ENCODE measurements around the gene KLF6. TPM values are rescaled to one million over a fixed set of nuclear protein-coding genes. Genes with fewer than 3 reads are reported as not detected.

Gene KLF6
- total RNA-seq, 1 donor from 2014 or later, result 95.5 TPM

GRCh38 chr10:3780021-3780770 lies 4.8 kb downstream of the KLF6 start:
- Mint-ChIP-seq H3K4me3 (ENCODE audit: low read depth) (peak overlapping the region; percentile 56), H3K9me3 (ENCODE audit: low read depth) (no peaks in the 10 kb centered on the region), H3K4me1 (ENCODE audit: low read depth) (peaks cover 41% of the 10 kb centered on the region), H3K27ac (peak overlapping the region; percentile 83), H3K36me3 (ENCODE audit: insufficient read depth) (peaks cover 57% of the 10 kb centered on the region), H3K27me3 (no peaks in the 10 kb centered on the region)
- TF ChIP-seq CTCF (IDR thresholded peaks at IDR 0.05; ENCODE audit: unreplicated experiment), result no peak
- DNase-seq (ENCODE audit: low spot score, unreplicated experiment), result no peak

GRCh38 chr10:3779158-3779741 lies 5.8 kb downstream of the KLF6 start:
- DNase-seq (ENCODE audit: low spot score, unreplicated experiment), result no peak
- Mint-ChIP-seq H3K27me3 (no peaks in the 10 kb centered on the region), H3K27ac (peak overlapping the region; percentile 26), H3K36me3 (ENCODE audit: insufficient read depth) (peaks cover 57% of the 10 kb centered on the region), H3K4me3 (ENCODE audit: low read depth) (no peak overlapping the region), H3K9me3 (ENCODE audit: low read depth) (no peaks in the 10 kb centered on the region), H3K4me1 (ENCODE audit: low read depth) (peaks cover 41% of the 10 kb centered on the region)
- TF ChIP-seq CTCF (IDR thresholded peaks at IDR 0.05; ENCODE audit: unreplicated experiment), result no peak

GRCh38 chr10:3778692-3779157 lies 6.3 kb downstream of the KLF6 start:
- Mint-ChIP-seq H3K36me3 (ENCODE audit: insufficient read depth) (peaks cover 57% of the 10 kb centered on the region), H3K4me3 (ENCODE audit: low read depth) (no peak overlapping the region), H3K9me3 (ENCODE audit: low read depth) (no peaks in the 10 kb centered on the region), H3K27ac (peak overlapping the region; percentile 26), H3K4me1 (ENCODE audit: low read depth) (peaks cover 41% of the 10 kb centered on the region), H3K27me3 (no peaks in the 10 kb centered on the region)
- no peak for TF ChIP-seq CTCF (IDR thresholded peaks at IDR 0.05; ENCODE audit: unreplicated experiment)
- DNase-seq (ENCODE audit: low spot score, unreplicated experiment), result no peak

- DNase-seq (ENCODE audit: low spot score, unreplicated experiment), result no peak
- peaks cover 41% of the 10 kb centered on the region for H3K4me1 Mint-ChIP-seq (ENCODE audit: low read depth)
- no peaks in the 10 kb centered on the region for H3K27me3 Mint-ChIP-seq
- no peak for TF ChIP-seq CTCF (IDR thresholded peaks at IDR 0.05; ENCODE audit: unreplicated experiment)
- peak overlapping the region; percentile 45 for H3K27ac Mint-ChIP-seq
- no peak overlapping the region for H3K4me3 Mint-ChIP-seq (ENCODE audit: low read depth)
- peaks cover 57% of the 10 kb centered on the region for H3K36me3 Mint-ChIP-seq (ENCODE audit: insufficient read depth)
- no peaks in the 10 kb centered on the region for H3K9me3 Mint-ChIP-seq (ENCODE audit: low read depth)
Measured at GRCh38 chr10:3777981-3778691, 6.9 kb downstream of the KLF6 start.

GRCh38 chr10:3776796-3777571 lies 8.0 kb downstream of the KLF6 start:
- Mint-ChIP-seq H3K9me3 (ENCODE audit: low read depth) (no peaks in the 10 kb centered on the region), H3K36me3 (ENCODE audit: insufficient read depth) (peaks cover 52% of the 10 kb centered on the region), H3K4me3 (ENCODE audit: low read depth) (no peak overlapping the region), H3K4me1 (ENCODE audit: low read depth) (peaks cover 32% of the 10 kb centered on the region), H3K27me3 (no peaks in the 10 kb centered on the region), H3K27ac (peak overlapping the region; percentile 80)
- TF ChIP-seq CTCF (IDR thresholded peaks at IDR 0.05; ENCODE audit: unreplicated experiment), result no peak
- DNase-seq (ENCODE audit: low spot score, unreplicated experiment), result no peak
